B cell (primary cell): ENCODE results near the gene TMEM37. TPM values are rescaled to one million over a fixed set of nuclear protein-coding genes. Genes with fewer than 3 reads are reported as not detected.

Experiments used
- ATAC-seq: fragments of 200-7000 bp; cut with Tn5 transposase; one replicate; pipeline ENCODE4 v1.10.0; 2021; ENCODE audit warnings: low read depth, mild to moderate bottlenecking, moderate number of reproducible peaks, moderate library complexity
- CTCF ChIA-PET: fragments of 350-600 bp; sonication (Branson Sonifier 250); formaldehyde crosslinking; loops from one replicate; lab custom pipeline; 2021; ENCODE audit warnings: antibody characterized with exemption, inconsistent platforms; lab: Charles Lee
- POLR2A ChIA-PET: fragments of 350-600 bp; sonication (Branson Sonifier 250); formaldehyde crosslinking; loops from one replicate; lab custom pipeline; 2021; ENCODE audit warnings: antibody characterized with exemption; lab: Charles Lee
- DNase-seq: peaks from one replicate; pipeline ENCODE4 v3.0.0; 2013
- H2AFZ ChIP-seq: 2 replicates; pipeline ENCODE4 v1.6.1; 2012; ENCODE audit warnings: mild to moderate bottlenecking, low read depth, low read length; ENCODE audit not compliant: insufficient read depth, poor library complexity, severe bottlenecking
- H3K27ac ChIP-seq, 2 donors: 1 replicate in 1 of 2; 2 replicates in 1 of 2; pipeline ENCODE4 v1.5.1; 2012 to 2013; ENCODE audit warnings: low read length in 2 of 2, mild to moderate bottlenecking in 2 of 2, moderate library complexity in 1 of 2
- H3K27me3 ChIP-seq, 4 experiments: fragments of 200-600 bp in 1 of 4; sonication (generic) in 1 of 4; replicated peaks in 1 of 4; 1 replicate in 2 of 4; 2 replicates in 2 of 4; pipeline versions ENCODE4 v1.6.1 to v1.7.0; 2013 to 2016; ENCODE audit warnings: low read length in 3 of 4, mild to moderate bottlenecking in 2 of 4, mixed read lengths in 1 of 4, moderate library complexity in 1 of 4; ENCODE audit not compliant: insufficient read depth in 4 of 4, control insufficient read depth in 3 of 4; ENCODE audit errors: control extremely low read depth in 1 of 4
- H3K36me3 ChIP-seq, 2 experiments: replicated peaks in 1 of 2; 1 replicate in 1 of 2; 2 replicates in 1 of 2; pipeline versions ENCODE4 v1.6.1 to v1.7.1; 2013; ENCODE audit warnings: low read length in 1 of 2; ENCODE audit not compliant: insufficient read depth in 2 of 2, control insufficient read depth in 1 of 2; ENCODE audit errors: control extremely low read depth in 1 of 2, extremely low read depth in 1 of 2
- H3K4me1 ChIP-seq, 2 donors: fragments of 200-600 bp in 1 of 2; sonication (generic) in 1 of 2; 1 replicate in 1 of 2; 2 replicates in 1 of 2; pipeline versions ENCODE4 v1.5.1 to v1.6.1; 2013 to 2017; ENCODE audit warnings: low read length in 2 of 2; ENCODE audit not compliant: control insufficient read depth in 2 of 2, insufficient read depth in 2 of 2
- H3K4me2 ChIP-seq: replicated peaks from 2 replicates; pipeline ENCODE3; 2012; ENCODE audit warnings: mild to moderate bottlenecking, low read depth, low read length; ENCODE audit not compliant: poor library complexity, severe bottlenecking
- H3K4me3 ChIP-seq, 5 experiments: fragments of 200-600 bp in 1 of 5; sonication (generic) in 1 of 5; 1 replicate in 3 of 5; 2 replicates in 2 of 5; pipeline versions ENCODE4 v1.5.1 to v1.7.0; 2011 to 2016; ENCODE audit warnings: low read length in 4 of 5, mild to moderate bottlenecking in 4 of 5, low read depth in 2 of 5, control low read depth in 1 of 5, moderate library complexity in 1 of 5; ENCODE audit not compliant: insufficient read depth in 1 of 5; ENCODE audit errors: control extremely low read depth in 1 of 5, extremely low read depth in 1 of 5
- H3K79me2 ChIP-seq: fragments of 200-600 bp; sonication (generic); one replicate; pipeline ENCODE4 v1.6.0; 2016; ENCODE audit warnings: low read length; ENCODE audit not compliant: control insufficient read depth, insufficient read depth
- H3K9ac ChIP-seq: fragments of 200-600 bp; sonication (generic); 2 replicates; pipeline ENCODE4 v1.6.1; 2017; ENCODE audit warnings: mild to moderate bottlenecking, low read length, moderate library complexity
- H3K9me3 ChIP-seq, 3 donors: one replicate each; pipeline versions ENCODE4 v1.6.1 to v1.7.1; 2013; ENCODE audit warnings: low read length in 2 of 3; ENCODE audit not compliant: control insufficient read depth in 2 of 3, insufficient read depth in 1 of 3; ENCODE audit errors: control extremely low read depth in 1 of 3
- H4K20me1 ChIP-seq: 2 replicates; pipeline ENCODE4 v1.6.0; 2012; ENCODE audit warnings: mild to moderate bottlenecking, low read length; ENCODE audit not compliant: insufficient read depth, control insufficient read depth, poor library complexity, severe bottlenecking
- H3K27ac Mint-ChIP-seq: one replicate; pipeline ENCODE4 v1.8.0; 2021; ENCODE audit warnings: mixed read lengths
- H3K27me3 Mint-ChIP-seq: one replicate; pipeline ENCODE4 v1.8.0; 2021; ENCODE audit warnings: mixed read lengths
- H3K4me1 Mint-ChIP-seq: one replicate; pipeline ENCODE4 v1.8.0; 2021; ENCODE audit warnings: mixed read lengths
- H3K4me3 Mint-ChIP-seq: one replicate; pipeline ENCODE4 v1.8.0; 2021; ENCODE audit warnings: mixed read lengths
- H3K9me3 Mint-ChIP-seq: one replicate; pipeline ENCODE4 v1.8.0; 2022; ENCODE audit warnings: mixed read lengths; ENCODE audit not compliant: insufficient read depth
- CTCF ChIP-seq: fragments of 200-600 bp; IDR thresholded peaks from one replicate; pipeline ENCODE4 v1.8.0; 2022; ENCODE audit warnings: antibody characterized with exemption, mild to moderate bottlenecking
- EZH2 ChIP-seq: IDR thresholded peaks from 2 replicates; pipeline ENCODE4 v1.6.1; 2012; ENCODE audit warnings: borderline replicate concordance, low read depth, mild to moderate bottlenecking, moderate library complexity, low read length; ENCODE audit not compliant: insufficient read depth, poor library complexity, severe bottlenecking
- WGBS: methylation state at CpG from one replicate; pipeline ENCODE4 v1.1.5; 2013; ENCODE audit warnings: missing lambda C conversion rate; ENCODE audit not compliant: insufficient coverage; 5-methylcytosine and 5-hydroxymethylcytosine counted together
- intact Hi-C: fragments of 100-400 bp; cut with micrococcal nuclease; formaldehyde crosslinking; loops from one replicate; pipeline ENCODE4 v1.10.0; 2022
- polyA plus RNA-seq: library from polyadenylated mRNA; depleted of rRNA; stranded (reverse); fragments of >200 nt; gene quantifications from 2 replicates; pipeline ENCODE4 v1.2.3, GENCODE V29; 2012
- total RNA-seq, 2 donors: library from RNA; stranded (reverse); fragments of 120-200 nt in 1 of 2; gene quantifications; 1 replicate in 1 of 2; 2 replicates in 1 of 2; pipeline versions ENCODE4 v1.2.3 to v1.2.4, GENCODE V29; 2013 to 2022

TMEM37 gene
- total and polyA plus RNA-seq, 2 donors (not counting 1 experiment from before 2014, with no cell fraction given) = not detected

- Histone ChIP-seq H3K27ac (no peak overlapping the region), H3K9me3 (peaks cover 0 to 3% (median 0%) of the 10 kb centered on the region in 3 donors), H3K27me3 (peaks cover 0 to under 1% (median 0%) of the 10 kb centered on the region in 4 experiments), H4K20me1 (no peaks in the 10 kb centered on the region), H3K9ac (no peak overlapping the region), H3K36me3 (no peaks in the 10 kb centered on the region), H3K4me3 (no peak overlapping the region), H3K4me2 (no peak overlapping the region), H2AFZ (no peak overlapping the region), H3K79me2 (no peaks in the 10 kb centered on the region), H3K4me1 (no peaks in the 10 kb centered on the region)
- CTCF ChIA-PET = interaction anchor here (0.7 to 4.0 kb wide), 6 partner anchors 9 to 702 kb away, joined by 3 to 41 read pairs (median 3); no protein-coding TSS in a partner anchor
- DNase-seq (no peak), ATAC-seq (no peak)
- Mint-ChIP-seq H3K9me3 (no peaks in the 10 kb centered on the region), H3K4me3 (no peak overlapping the region), H3K27me3 (peaks cover 16% of the 10 kb centered on the region), H3K27ac (no peak overlapping the region), H3K4me1 (no peaks in the 10 kb centered on the region)
- intact Hi-C loops = loop anchor here (5.0 kb wide), 1 partner anchor 1274 kb away; no protein-coding TSS in a partner anchor
- no peak for TF ChIP-seq CTCF
- TF ChIP-seq EZH2 = no peak
- 62% methylated on average over 5 of the region's 5 CpGs for WGBS
- POLR2A ChIA-PET = no interaction called here
Measured at GRCh38 chr2:119408221-119408619, 23.4 kb upstream of the TMEM37 start.

- H3K4me1 Mint-ChIP-seq = peaks cover 2% of the 10 kb centered on the region
- no peak for ATAC-seq
Measured at GRCh38 chr2:119409506-119409905, 22.1 kb upstream of the TMEM37 start.

More at GRCh38 chr2:119409506-119409905, 22.1 kb upstream of the TMEM37 start:
- intact Hi-C loops = loop anchor here (5.0 kb wide), 1 partner anchor 1273 kb away; no protein-coding TSS in a partner anchor
- DNase-seq = no peak
- CTCF ChIA-PET = interaction anchor here (1.0 to 4.0 kb wide), 4 partner anchors 10 to 250 kb away, joined by 3 to 41 read pairs (median 6); no protein-coding TSS in a partner anchor
- no peaks in the 10 kb centered on the region for H3K4me1 ChIP-seq
- peaks cover 21% of the 10 kb centered on the region for H3K27me3 Mint-ChIP-seq
- H3K9me3 Mint-ChIP-seq = no peaks in the 10 kb centered on the region
- no peak overlapping the region for H2AFZ ChIP-seq
- H3K79me2 ChIP-seq = no peaks in the 10 kb centered on the region
- no peaks in the 10 kb centered on the region for H3K27me3 ChIP-seq
- H3K4me3 ChIP-seq = no peak overlapping the region
- WGBS = 77% methylated on average over 3 of the region's 4 CpGs
- H3K4me3 Mint-ChIP-seq = no peak overlapping the region
- no peak overlapping the region for H3K27ac Mint-ChIP-seq
- peaks cover 0 to 3% (median 0%) of the 10 kb centered on the region in 3 donors for H3K9me3 ChIP-seq
- POLR2A ChIA-PET = no interaction called here
- TF ChIP-seq CTCF = no peak
- TF ChIP-seq EZH2 = no peak
- H3K36me3 ChIP-seq = no peaks in the 10 kb centered on the region
- no peak overlapping the region for H3K27ac ChIP-seq
- H3K9ac ChIP-seq = no peak overlapping the region
- H4K20me1 ChIP-seq = no peaks in the 10 kb centered on the region
- no peak overlapping the region for H3K4me2 ChIP-seq
